Measurements from ENCODE around the gene SCN2B. TPM values are rescaled to one million over a fixed set of nuclear protein-coding genes. Genes with fewer than 3 reads are reported as not detected.

Gene SCN2B
- total and polyA plus RNA-seq, 2 of the 4 experiments (the other 2 are of a cell fraction) = under 0.01 to 0.05 TPM

GRCh38 chr11:118133816-118134215, 42.6 kb downstream of the SCN2B start:
- ChIA-PET CTCF (interaction anchor here (1.2 kb wide), 1 partner anchor 38 kb away, joined by 3 read pairs; no protein-coding TSS in a partner anchor), POLR2A (ENCODE audit: unreplicated experiment) (no interaction called here)
- no peak overlapping the region for H3K9ac ChIP-seq (ENCODE audit: low read depth, low read length)
- H3K27ac ChIP-seq (ENCODE audit: insufficient read depth, low read length) = no peak overlapping the region
- H2AK5ac ChIP-seq (ENCODE audit: low read depth, low read length) = no peak overlapping the region
- H2BK20ac ChIP-seq (ENCODE audit: low read depth, low read length) = no peak overlapping the region
- H3K4me2 ChIP-seq (ENCODE audit: low read depth, low read length) = no peak overlapping the region
- no peaks in the 10 kb centered on the region for H3K79me1 ChIP-seq (ENCODE audit: low read depth in 1 of 2, low read length in 2 of 2)
- dilution Hi-C loops (cut with HindIII; ENCODE audit: low sequenced_read_pairs, unreplicated experiment) (no loop called here), intact Hi-C loops (cut with micrococcal nuclease) (no loop called here), in situ Hi-C loops (cut with MboI; ENCODE audit: low sequenced_read_pairs) (no loop called here)
- H3K9me3 ChIP-seq (ENCODE audit: control insufficient read depth, insufficient read depth, low read length) = no peaks in the 10 kb centered on the region
- H2BK120ac ChIP-seq (ENCODE audit: low read depth, low read length) = no peak overlapping the region
- no peak overlapping the region for H3K4me3 ChIP-seq (ENCODE audit: insufficient read depth, low read depth, low read length)
- H4K91ac ChIP-seq (ENCODE audit: insufficient read depth, low read depth, low read length) = no peak overlapping the region
- no peak overlapping the region for H2BK5ac ChIP-seq (ENCODE audit: low read depth, low read length, poor library complexity, severe bottlenecking)
- no peak overlapping the region for H3K4ac ChIP-seq (ENCODE audit: low read depth, low read length)
- no peaks in the 10 kb centered on the region for H3K9me1 ChIP-seq (ENCODE audit: insufficient read depth, low read length)
- H3K27me3 ChIP-seq (ENCODE audit: control insufficient read depth, insufficient read depth, low read length) = peaks cover 8% of the 10 kb centered on the region
- no TSS peak for BruUV-seq (replicated peaks)
- H3K56ac ChIP-seq (ENCODE audit: extremely low read depth, insufficient read depth, low read length) = no peak overlapping the region
- no peak overlapping the region for H2AK9ac ChIP-seq (replicated peaks; ENCODE audit: low read depth, low read length, poor library complexity)
- no peak overlapping the region for H3K18ac ChIP-seq (ENCODE audit: low read depth, low read length)
- no peak for TF ChIP-seq POLR2A (IDR thresholded peaks at IDR 0.05; ENCODE audit: low read depth, low read length)
- TF ChIP-seq CEBPB (IDR thresholded peaks at IDR 0.05; ENCODE audit: low read depth, low read length) = no peak
- TF ChIP-seq FOS (IDR thresholded peaks at IDR 0.05; ENCODE audit: low read depth, low read length) = no peak
- TF ChIP-seq CTCF (conservative IDR thresholded peaks at IDR 0.05; ENCODE audit: low read depth, low read length) = no peak
- TF ChIP-seq USF2 (IDR thresholded peaks at IDR 0.05; ENCODE audit: low read depth, low read length) = no peak
- TF ChIP-seq MXI1 (IDR thresholded peaks at IDR 0.05; ENCODE audit: borderline replicate concordance, low read depth, low read length) = no peak
- no peak for TF ChIP-seq SMC3 (IDR thresholded peaks at IDR 0.05; ENCODE audit: low read depth, low read length)
- no peak for TF ChIP-seq ELK1 (IDR thresholded peaks at IDR 0.05; ENCODE audit: borderline replicate concordance, low read depth, low read length)
- TF ChIP-seq RFX5 (IDR thresholded peaks at IDR 0.05; ENCODE audit: low read depth, low read length) = no peak
- TF ChIP-seq MAZ (IDR thresholded peaks at IDR 0.05; ENCODE audit: borderline replicate concordance, low read depth, low read length) = no peak
- TF ChIP-seq BHLHE40 (IDR thresholded peaks at IDR 0.05; ENCODE audit: low read depth, low read length) = no peak
- TF ChIP-seq RCOR1 (IDR thresholded peaks at IDR 0.05; ENCODE audit: insufficient replicate concordance, low read length) = no peak
- TF ChIP-seq CHD1 (IDR thresholded peaks at IDR 0.05; ENCODE audit: low read depth, low read length) = no peak
- no peak for TF ChIP-seq NFE2L2 (IDR thresholded peaks at IDR 0.05; ENCODE audit: low read depth, low read length)
- TF ChIP-seq RAD21 (IDR thresholded peaks at IDR 0.05; ENCODE audit: low read length) = no peak
- TF ChIP-seq MAFK (IDR thresholded peaks at IDR 0.05; ENCODE audit: low read depth, low read length) = no peak
- H3K36me3 ChIP-seq (ENCODE audit: control insufficient read depth, insufficient read depth, low read length) = no peaks in the 10 kb centered on the region
- ATAC-seq (ENCODE audit: low read depth) (no peak), DNase-seq (no peak)
- no peaks in the 10 kb centered on the region for H3K4me1 ChIP-seq (ENCODE audit: control insufficient read depth, insufficient read depth, low read length)
- H2AFZ ChIP-seq (replicated peaks; ENCODE audit: low read length, poor library complexity) = no peak overlapping the region
- no peak overlapping the region for H3K14ac ChIP-seq (replicated peaks; ENCODE audit: low read depth, low read length)
- H3K23ac ChIP-seq (ENCODE audit: low read depth, low read length) = no peak overlapping the region
- no peaks in the 10 kb centered on the region for H4K20me1 ChIP-seq (ENCODE audit: insufficient read depth, low read length)
- no peak overlapping the region for H4K5ac ChIP-seq (ENCODE audit: low read depth, low read length)
- H4K8ac ChIP-seq (ENCODE audit: low read depth in 2 of 2, low read length in 2 of 2) = no peak overlapping the region
- H2BK15ac ChIP-seq (ENCODE audit: low read depth, low read length) = no peak overlapping the region
- WGBS, 2 experiments (ENCODE audit: extremely low coverage in 2 of 2, insufficient read length in 1 of 2) = 20% methylated on average over 1 of the region's 10 CpGs; no CpG with 5 or more reads in 1 of the 2 experiments

All from IMR-90 (cell line).